HepG2 (cell line): ENCODE measurements around the gene RBM12. TPM values are rescaled to one million over a fixed set of nuclear protein-coding genes. Genes with fewer than 3 reads are reported as not detected.

Experiments
- ATRX ChIP-seq: sonication (generic); formaldehyde crosslinking; IDR thresholded peaks from 2 replicates; pipeline ENCODE4 v1.4.0; 2020; ENCODE audit warnings: missing genetic modification reagents, borderline replicate concordance
- CAMTA2 ChIP-seq: sonication (generic); formaldehyde crosslinking; IDR thresholded peaks from 2 replicates; pipeline ENCODE4 v1.4.0; 2020; ENCODE audit warnings: mild to moderate bottlenecking, missing genetic modification reagents, borderline replicate concordance
- CHCHD3 ChIP-seq: sonication (generic); formaldehyde crosslinking; IDR thresholded peaks from 2 replicates; pipeline ENCODE4 v1.8.0; 2022; ENCODE audit warnings: mild to moderate bottlenecking, missing genetic modification reagents, moderate library complexity
- FOXC1 ChIP-seq: sonication (generic); formaldehyde crosslinking; IDR thresholded peaks from 2 replicates; pipeline ENCODE4 v1.8.0; 2022; ENCODE audit warnings: mild to moderate bottlenecking, missing genetic modification reagents, borderline replicate concordance
- NR2F1 ChIP-seq, 2 experiments: fragments of 450-650 bp in 1 of 2; formaldehyde crosslinking in 1 of 2; IDR thresholded peaks; 2 replicates each; pipeline versions ENCODE4 v1.5.0 to v1.6.1; 2016 to 2020; ENCODE audit warnings: mild to moderate bottlenecking in 1 of 2, missing compliant biosample characterization in 1 of 2, missing genetic modification reagents in 1 of 2, moderate library complexity in 1 of 2
- SIX4 ChIP-seq: sonication (generic); formaldehyde crosslinking; IDR thresholded peaks from 2 replicates; pipeline ENCODE4 v1.4.0; 2020; ENCODE audit warnings: missing genetic modification reagents
- SMAD9 ChIP-seq: sonication (generic); formaldehyde crosslinking; IDR thresholded peaks from 2 replicates; pipeline ENCODE4 v1.5.1; 2020; ENCODE audit warnings: mild to moderate bottlenecking, missing genetic modification reagents
- TBP ChIP-seq: sonication (generic); formaldehyde crosslinking; IDR thresholded peaks from 2 replicates; pipeline ENCODE4 v1.5.0; 2020; ENCODE audit warnings: missing genetic modification reagents
- ZFP41 ChIP-seq: sonication (generic); formaldehyde crosslinking; IDR thresholded peaks from 2 replicates; pipeline ENCODE4 v1.4.0; 2020; ENCODE audit warnings: mild to moderate bottlenecking, missing genetic modification reagents, borderline replicate concordance
- ZNF441 ChIP-seq: sonication (generic); formaldehyde crosslinking; IDR thresholded peaks from 2 replicates; pipeline ENCODE4 v1.7.0; 2021; ENCODE audit warnings: missing genetic modification reagents, borderline replicate concordance
- ZNF547 ChIP-seq: sonication (generic); formaldehyde crosslinking; IDR thresholded peaks from 2 replicates; pipeline ENCODE4 v1.5.1; 2020; ENCODE audit warnings: mild to moderate bottlenecking, missing genetic modification reagents
- ZNF746 ChIP-seq: sonication (generic); formaldehyde crosslinking; IDR thresholded peaks from 2 replicates; pipeline ENCODE4 v1.8.0; 2022; ENCODE audit warnings: mild to moderate bottlenecking, missing genetic modification reagents
- ZNF75D ChIP-seq: sonication (generic); formaldehyde crosslinking; IDR thresholded peaks from 2 replicates; pipeline ENCODE4 v1.8.1; 2023; ENCODE audit warnings: missing genetic modification reagents, mild to moderate bottlenecking, borderline replicate concordance
- polyA plus RNA-seq, 8 experiments: library from polyadenylated mRNA; depleted of rRNA in 3 of 8; stranded (reverse) in 7 of 8; unstranded in 1 of 8; fragments of >200 nt; fragmentation: Illumina TruSeq in 4 of 8; extraction: Trizol in 4 of 8; gene quantifications; 2 replicates each; pipeline versions ENCODE4 v1.2.1 to v1.2.3, GENCODE V29; 2011 to 2016; ENCODE audit warnings: low read depth in 4 of 8, missing spikeins in 1 of 8, mixed read lengths in 1 of 8; ENCODE audit not compliant: insufficient read depth in 1 of 8
- total RNA-seq, 5 experiments: library from RNA; depleted of rRNA; stranded (reverse); fragments of >200 nt; fragmentation: Illumina TruSeq; extraction: Trizol; gene quantifications; 2 replicates each; pipeline ENCODE4 v1.2.3, GENCODE V29; 2016; ENCODE audit warnings: low read depth in 1 of 5
- TF ChIP-seq, protein P1 (sequence below): sonication (generic); IDR thresholded peaks from 2 replicates; pipeline ENCODE4 v1.6.1; 2016; ENCODE audit warnings: low read depth, borderline replicate concordance
- TF ChIP-seq, protein P2 (sequence below): sonication (generic); formaldehyde crosslinking; IDR thresholded peaks from 2 replicates; pipeline ENCODE4 v1.8.1; 2023; ENCODE audit warnings: mild to moderate bottlenecking, moderate library complexity, missing genetic modification reagents
- TF ChIP-seq, protein P3 (sequence below): sonication (generic); formaldehyde crosslinking; IDR thresholded peaks from 2 replicates; pipeline ENCODE4 v1.4.0; 2020; ENCODE audit warnings: missing genetic modification reagents, mild to moderate bottlenecking, borderline replicate concordance
- TF ChIP-seq, protein P4 (sequence below): sonication (generic); formaldehyde crosslinking; IDR thresholded peaks from 2 replicates; pipeline ENCODE4 v1.4.0; 2020; ENCODE audit warnings: missing genetic modification reagents, mild to moderate bottlenecking, borderline replicate concordance
- TF ChIP-seq, protein P5 (sequence below): sonication (generic); formaldehyde crosslinking; IDR thresholded peaks from 2 replicates; pipeline ENCODE4 v1.5.0; 2020; ENCODE audit warnings: missing genetic modification reagents, mild to moderate bottlenecking, borderline replicate concordance

The RBM12 gene
- total and polyA plus RNA-seq, 2 of the 13 experiments (the other 11 are each of a cell fraction or from before 2014, with no cell fraction given), result 97.9 to 104 TPM

DNA sequence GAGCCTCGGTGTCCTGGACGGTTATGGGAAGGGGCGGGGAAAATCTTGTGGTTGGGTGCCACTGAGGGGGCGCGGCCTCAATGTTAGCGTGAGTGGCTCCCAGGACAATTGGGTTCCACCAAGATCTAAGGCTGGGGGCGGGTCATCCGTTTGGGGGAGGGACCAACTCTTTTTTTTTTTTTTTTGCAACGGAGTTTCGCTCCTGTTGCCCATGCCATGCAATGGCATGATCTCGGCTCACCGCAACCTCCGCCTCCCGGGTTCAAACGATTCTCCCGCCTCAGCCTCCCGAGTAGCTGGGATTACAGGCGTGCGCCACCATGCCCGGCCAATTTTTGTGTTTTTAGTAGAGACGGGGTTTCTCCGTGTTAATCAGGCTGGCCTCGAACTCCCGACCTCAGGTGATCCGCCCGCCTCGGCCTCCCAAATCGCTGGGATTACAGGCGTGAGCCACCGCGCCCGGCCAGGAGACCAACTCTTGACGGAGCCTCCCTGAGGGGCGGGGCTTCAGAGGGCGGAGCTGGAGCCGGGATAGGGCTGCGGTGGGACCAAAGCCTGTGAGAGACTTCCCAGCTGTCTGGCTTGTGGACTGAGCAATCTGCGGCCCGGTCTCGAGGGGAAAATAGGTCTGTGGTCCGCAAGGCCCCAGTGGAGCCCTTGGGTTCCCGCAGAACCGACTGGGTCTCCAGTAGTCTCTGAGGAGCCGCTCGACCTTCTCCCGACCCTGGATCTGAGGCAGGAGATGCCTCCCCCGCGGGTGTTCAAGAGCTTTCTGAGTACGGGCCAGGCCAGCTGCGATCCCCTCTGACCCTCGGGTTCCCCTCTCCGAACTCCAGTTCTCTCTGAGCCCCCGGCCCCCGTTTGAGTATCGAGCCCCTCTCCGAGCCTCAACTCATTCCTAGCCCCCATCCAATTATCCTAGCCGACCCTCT is 48.0 kb downstream of the RBM12 start (continued):
- TF ChIP-seq, protein P1, sequence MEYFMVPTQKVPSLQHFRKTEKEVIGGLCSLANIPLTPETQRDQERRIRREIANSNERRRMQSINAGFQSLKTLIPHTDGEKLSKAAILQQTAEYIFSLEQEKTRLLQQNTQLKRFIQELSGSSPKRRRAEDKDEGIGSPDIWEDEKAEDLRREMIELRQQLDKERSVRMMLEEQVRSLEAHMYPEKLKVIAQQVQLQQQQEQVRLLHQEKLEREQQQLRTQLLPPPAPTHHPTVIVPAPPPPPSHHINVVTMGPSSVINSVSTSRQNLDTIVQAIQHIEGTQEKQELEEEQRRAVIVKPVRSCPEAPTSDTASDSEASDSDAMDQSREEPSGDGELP, result peak; percentile 95
- TF ChIP-seq FOXC1 (CRISPR knock-in tag), result peak; percentile 92
- TF ChIP-seq, protein P2, sequence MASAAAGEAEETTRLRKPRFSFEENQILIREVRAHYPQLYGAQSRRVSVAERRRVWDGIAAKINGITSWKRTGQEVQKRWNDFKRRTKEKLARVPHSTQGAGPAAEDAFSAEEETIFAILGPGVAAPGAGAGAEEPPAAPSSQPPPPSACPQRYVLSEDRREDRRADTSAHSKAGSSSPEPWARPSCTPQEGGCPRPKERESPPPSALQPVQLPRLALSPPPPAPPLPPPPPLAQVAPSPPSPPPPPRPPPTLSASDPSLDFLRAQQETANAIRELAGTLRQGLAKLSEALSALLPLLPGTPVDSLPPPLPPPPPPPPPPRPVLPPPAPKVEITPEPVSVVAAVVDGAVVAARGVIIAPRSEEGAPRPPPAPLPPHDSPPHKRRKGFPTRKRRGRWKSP (CRISPR knock-in tag), result peak; percentile 66
- TF ChIP-seq, protein P3, sequence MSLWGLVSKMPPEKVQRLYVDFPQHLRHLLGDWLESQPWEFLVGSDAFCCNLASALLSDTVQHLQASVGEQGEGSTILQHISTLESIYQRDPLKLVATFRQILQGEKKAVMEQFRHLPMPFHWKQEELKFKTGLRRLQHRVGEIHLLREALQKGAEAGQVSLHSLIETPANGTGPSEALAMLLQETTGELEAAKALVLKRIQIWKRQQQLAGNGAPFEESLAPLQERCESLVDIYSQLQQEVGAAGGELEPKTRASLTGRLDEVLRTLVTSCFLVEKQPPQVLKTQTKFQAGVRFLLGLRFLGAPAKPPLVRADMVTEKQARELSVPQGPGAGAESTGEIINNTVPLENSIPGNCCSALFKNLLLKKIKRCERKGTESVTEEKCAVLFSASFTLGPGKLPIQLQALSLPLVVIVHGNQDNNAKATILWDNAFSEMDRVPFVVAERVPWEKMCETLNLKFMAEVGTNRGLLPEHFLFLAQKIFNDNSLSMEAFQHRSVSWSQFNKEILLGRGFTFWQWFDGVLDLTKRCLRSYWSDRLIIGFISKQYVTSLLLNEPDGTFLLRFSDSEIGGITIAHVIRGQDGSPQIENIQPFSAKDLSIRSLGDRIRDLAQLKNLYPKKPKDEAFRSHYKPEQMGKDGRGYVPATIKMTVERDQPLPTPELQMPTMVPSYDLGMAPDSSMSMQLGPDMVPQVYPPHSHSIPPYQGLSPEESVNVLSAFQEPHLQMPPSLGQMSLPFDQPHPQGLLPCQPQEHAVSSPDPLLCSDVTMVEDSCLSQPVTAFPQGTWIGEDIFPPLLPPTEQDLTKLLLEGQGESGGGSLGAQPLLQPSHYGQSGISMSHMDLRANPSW (CRISPR knock-in tag), result no peak; the same call in 1 of the 2 replicates
- TF ChIP-seq ZNF441, result peak; percentile 83; the same call in 1 of the 2 replicates
- TF ChIP-seq TBP (CRISPR knock-in tag), result no peak; the same call in 1 of the 2 replicates
- 0 out of 2 replicates have a peak, but pooled peaks have one; percentile 66 for TF ChIP-seq SMAD9
- TF ChIP-seq, protein P4, sequence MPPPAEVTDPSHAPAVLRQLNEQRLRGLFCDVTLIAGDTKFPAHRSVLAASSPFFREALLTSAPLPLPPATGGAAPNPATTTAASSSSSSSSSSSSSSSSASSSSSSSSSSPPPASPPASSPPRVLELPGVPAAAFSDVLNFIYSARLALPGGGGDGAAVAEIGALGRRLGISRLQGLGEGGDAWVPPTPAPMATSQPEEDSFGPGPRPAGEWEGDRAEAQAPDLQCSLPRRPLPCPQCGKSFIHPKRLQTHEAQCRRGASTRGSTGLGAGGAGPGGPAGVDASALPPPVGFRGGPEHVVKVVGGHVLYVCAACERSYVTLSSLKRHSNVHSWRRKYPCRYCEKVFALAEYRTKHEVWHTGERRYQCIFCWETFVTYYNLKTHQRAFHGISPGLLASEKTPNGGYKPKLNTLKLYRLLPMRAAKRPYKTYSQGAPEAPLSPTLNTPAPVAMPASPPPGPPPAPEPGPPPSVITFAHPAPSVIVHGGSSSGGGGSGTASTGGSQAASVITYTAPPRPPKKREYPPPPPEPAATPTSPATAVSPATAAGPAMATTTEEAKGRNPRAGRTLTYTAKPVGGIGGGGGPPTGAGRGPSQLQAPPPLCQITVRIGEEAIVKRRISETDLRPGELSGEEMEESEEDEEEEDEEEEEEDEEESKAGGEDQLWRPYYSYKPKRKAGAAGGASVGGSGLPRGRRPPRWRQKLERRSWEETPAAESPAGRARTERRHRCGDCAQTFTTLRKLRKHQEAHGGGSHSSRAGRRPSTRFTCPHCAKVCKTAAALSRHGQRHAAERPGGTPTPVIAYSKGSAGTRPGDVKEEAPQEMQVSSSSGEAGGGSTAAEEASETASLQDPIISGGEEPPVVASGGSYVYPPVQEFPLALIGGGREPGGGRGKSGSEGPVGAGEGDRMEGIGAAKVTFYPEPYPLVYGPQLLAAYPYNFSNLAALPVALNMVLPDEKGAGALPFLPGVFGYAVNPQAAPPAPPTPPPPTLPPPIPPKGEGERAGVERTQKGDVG, result no peak; the same call in 1 of the 2 replicates
- peak; percentile 19; the same call in 1 of the 2 replicates for TF ChIP-seq CHCHD3
- 0 out of 2 replicates have a peak, but pooled peaks have one; percentile 45 for TF ChIP-seq ATRX (CRISPR knock-in tag)
- TF ChIP-seq NR2F1 (CRISPR knock-in tag; IDR thresholded peaks at IDR 0.05), result peak in 1 of 2 experiments; percentile 37; a peak in 1 of 4 replicates
- TF ChIP-seq SIX4, result no peak
- peak; percentile 17; the same call in 1 of the 2 replicates for TF ChIP-seq ZNF746 (CRISPR knock-in tag)
- peak; percentile 67; the same call in 1 of the 2 replicates for TF ChIP-seq CAMTA2 (CRISPR knock-in tag)
- peak; percentile 30; the same call in 1 of the 2 replicates for TF ChIP-seq ZNF547
- no peak for TF ChIP-seq ZNF75D (CRISPR knock-in tag)
- TF ChIP-seq, protein P5, sequence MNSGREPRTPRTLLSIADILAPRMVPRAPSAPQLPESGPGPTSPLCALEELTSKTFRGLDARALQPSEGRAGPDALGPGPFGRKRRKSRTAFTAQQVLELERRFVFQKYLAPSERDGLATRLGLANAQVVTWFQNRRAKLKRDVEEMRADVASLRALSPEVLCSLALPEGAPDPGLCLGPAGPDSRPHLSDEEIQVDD (CRISPR knock-in tag), result peak; percentile 54
- TF ChIP-seq ZFP41, result peak; percentile 82; the same call in 1 of the 2 replicates
